Activated CD8-positive, alpha-beta memory T cell treated with anti-CD3 and anti-CD28 coated beads for 4 hours (primary cell): ENCODE results near the gene PRDM1.
"Not testable (repeated sequence)": the region's sequence is repeated elsewhere in the genome, so short reads cannot be mapped to it uniquely, and the experiment has no call there.

Experiments used
- DNase-seq, 2 donors: peaks; one replicate each; pipeline ENCODE4 v3.0.0-alpha.2; 2020; ENCODE audit warnings: low read depth in 2 of 2

Gene PRDM1

DNA sequence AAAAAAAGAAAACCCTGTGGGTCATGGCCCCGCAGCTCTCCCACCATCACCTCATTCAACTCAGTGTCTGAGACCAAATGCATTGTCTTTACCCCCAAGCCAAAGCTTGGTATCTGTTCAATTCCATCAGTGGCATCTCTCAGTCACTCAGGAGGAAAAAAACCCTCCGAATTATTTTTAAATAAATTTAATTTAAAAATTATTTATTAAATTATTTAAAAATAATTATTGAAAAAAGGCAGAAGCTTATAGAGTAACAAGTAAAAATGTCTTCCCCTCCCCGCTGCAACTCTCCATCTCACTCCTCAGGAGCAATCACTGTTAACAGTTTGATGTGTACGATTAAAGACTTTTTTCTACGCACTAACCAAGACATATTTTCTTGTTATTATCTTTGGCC, 50.7 kb downstream of the PRDM1 start:
- no peak for DNase-seq

DNA sequence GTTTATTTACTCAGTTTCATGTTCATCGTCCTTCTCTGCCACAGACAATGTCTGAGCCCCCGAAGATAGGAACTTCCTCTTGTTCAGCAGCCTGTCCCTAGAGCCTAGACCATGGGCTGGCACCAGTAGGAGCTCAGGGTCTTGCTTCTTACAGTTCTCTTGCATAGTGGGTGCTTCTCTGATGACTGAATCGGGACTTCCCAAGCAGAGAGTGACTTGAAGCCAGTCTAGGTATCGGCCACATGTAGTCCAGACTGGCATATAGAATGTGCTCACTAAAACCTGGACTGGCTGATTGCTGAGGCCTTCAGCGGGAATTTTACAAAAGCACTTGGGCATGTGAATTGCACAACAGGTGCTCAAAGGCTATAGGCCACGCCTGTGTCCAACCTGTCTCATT, 52.0 kb downstream of the PRDM1 start:
- no peak for DNase-seq

DNA sequence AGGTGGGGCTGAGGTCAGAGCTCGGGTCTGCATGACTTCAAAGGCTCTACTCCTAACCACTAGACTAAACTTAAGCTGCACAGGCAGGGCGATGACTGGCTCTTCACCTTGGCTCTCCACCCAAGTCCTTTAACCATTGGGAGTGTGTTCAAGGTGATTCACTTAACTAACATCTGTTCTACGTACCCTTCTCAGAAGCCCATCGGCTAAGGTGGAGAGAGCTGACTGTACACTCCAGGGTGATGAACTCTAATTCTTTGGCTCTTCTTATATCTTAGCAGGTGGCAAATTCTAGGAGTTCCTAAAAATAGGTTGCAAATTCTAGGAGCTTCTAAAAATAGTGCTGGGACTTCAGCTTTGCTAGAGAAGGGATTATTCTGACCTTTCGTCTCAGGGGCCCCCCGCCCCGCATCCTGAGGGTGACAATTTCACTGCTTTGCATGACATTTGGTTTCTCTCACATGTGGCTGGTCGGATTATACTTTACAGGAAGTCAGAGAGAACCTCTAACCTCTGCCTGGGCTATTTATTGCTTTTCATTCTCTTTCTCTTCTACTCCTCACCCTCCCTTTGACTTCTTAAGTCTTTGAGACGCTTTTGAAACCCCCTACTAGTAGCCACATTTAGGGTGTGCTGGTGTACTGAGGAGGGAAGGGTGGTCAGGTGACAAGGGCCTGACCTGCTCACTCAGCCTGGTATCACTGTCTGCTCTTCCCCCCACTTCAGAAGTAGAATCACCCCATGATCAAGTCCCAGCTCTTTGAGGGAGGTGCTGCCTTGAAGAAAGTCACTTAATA, 55.5 kb downstream of the PRDM1 start:
- no peak for DNase-seq

DNA sequence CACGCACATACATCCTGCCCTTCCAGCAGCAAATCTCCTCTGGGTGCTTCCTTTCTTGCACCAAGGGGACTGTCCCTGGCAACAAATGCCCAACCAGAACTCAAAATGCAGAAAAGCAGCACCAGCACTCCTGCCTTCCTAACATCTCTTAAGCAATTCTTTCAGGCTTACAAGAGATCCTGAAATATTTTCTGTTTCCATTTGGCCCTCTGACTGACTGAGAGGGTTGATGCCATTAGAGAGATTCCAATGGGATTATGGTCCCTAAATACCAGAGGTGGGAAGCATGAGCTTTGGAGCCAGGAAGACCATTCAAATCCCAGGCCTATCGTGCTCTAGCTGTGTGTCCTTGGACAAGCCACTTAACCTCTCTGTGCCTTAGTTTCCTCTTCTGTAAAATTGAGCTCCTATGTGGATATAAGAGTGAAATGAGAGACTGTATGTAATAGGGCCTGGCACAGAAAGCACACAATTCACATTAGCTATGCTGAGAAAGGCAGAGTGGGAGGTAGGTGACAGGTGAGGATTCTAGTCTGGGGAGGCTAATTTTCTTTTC, 56.8 kb downstream of the PRDM1 start:
- DNase-seq, result no peak

DNA sequence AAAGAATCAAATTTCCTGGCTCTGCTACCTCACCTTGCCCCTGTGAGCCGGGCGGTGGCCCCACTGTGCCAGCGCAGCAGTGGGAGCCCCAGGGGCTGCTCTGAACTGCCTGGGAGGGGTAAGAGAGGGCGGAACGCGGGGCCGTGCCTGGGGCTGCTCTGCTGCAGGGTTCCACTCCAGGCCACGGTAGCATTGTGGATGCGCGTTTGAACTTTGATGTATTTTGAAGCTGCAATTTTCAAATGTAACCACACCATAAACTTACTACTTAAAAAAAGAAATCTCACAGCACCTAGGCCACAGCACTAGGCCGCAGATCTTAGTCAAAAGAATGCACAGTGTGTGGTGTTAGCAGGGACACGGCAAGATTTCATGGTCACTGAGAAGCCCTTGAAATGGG, 57.5 kb downstream of the PRDM1 start:
- no peak for DNase-seq

GRCh38 chr6:106145144-106145543, 59.0 kb downstream of the PRDM1 start:
- DNase-seq, result no peak

DNA sequence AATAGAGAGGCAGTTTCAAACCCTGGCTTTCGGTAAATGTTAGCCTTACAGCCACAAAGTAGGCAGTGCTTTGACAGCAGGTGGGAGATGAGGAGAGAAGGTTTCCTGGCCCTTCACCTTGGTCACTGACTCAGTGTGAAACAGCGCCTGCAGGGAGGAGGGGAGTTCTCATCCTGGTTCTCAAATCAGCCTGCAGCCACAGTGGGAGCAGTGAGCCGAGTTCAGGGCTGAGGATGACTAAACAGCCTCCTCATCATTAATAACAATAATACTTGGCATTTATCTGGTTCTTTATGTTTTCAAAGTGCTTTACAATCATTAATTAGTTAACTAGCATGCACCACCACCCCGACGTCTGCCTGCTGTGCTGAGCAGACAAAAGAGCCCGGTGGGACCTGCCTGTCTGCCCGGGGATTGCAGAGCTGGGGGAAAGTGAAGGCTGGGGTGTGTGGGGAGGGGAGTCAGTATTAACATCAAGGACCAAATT, 59.6 kb downstream of the PRDM1 start:
- no peak for DNase-seq

DNA sequence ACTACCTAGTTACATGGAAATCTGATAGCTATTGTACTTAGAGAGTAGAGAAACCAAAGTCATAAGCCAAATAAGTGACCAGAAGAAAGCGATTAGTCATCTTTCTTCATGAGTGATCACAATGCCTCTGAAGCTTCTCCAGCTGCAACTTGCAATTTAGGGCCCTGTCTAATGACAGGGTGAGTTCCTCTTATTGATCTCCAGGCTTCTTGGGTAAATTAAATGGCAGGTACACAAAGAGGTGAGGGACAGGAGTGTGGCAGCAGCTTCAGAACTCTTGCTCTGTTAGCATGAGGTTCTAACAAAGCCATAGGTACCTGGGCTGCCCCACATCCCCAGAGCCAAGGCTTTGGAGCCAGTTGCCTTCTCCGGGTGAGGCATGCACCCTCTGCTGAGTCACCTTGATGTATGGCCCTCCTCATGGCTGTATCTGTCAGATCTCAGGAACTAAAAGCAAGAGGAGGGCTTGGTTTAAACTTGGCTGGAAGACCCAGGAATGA, 60.8 kb downstream of the PRDM1 start:
- DNase-seq, result no peak

DNA sequence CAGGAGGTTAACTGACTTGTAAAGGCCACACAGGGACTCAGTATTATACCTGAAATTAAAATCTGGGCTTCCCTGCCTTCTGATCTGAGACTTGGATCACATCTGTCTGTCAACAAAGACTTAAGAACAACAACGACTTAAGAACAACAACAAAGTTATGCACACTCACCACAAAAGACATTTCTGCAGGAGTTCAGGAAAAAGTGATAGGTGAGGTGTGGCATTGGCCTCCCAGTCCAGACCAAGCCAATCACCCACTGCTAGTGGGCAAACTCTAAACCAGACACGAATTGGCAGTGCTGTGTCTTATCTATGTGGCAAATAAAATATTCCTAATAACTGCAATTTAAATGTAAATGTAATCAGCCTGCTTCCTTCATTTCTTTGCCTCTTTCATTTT, 61.3 kb downstream of the PRDM1 start:
- no peak for DNase-seq

DNA sequence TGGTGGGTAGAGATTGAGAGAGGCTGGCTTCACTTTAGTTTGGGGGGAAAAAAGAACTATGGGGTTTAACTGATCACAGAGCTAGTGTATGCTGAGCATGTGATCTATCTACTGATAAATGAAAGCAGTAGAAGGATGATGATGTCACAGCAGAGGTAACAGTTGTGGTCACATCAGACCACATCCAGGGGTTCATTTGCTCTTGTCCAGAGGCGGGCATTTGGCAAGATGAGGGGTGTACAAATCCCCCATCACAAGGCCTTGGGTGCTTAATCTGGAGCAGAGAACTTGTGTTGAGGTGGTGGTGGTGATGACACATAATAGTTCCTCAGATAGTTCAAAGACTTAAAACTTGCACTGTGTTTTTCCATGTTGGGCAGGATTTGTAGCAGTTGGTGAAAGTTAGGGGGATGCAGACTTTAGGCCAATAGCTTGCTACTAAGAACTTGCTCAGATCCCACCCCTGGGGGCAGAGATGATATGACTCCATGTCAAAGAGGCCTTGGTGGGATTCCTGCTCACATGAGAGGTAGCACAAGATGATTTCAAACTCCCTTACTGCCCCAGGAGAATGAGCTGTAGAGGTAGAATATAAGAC, 63.4 kb downstream of the PRDM1 start:
- DNase-seq, result no peak

- DNase-seq, result not testable (repeated sequence)
Observed at GRCh38 chr6:106152476-106152875, 66.3 kb downstream of the PRDM1 start.

GRCh38 chr6:106152952-106153351, 66.8 kb downstream of the PRDM1 start:
- no peak for DNase-seq

DNA sequence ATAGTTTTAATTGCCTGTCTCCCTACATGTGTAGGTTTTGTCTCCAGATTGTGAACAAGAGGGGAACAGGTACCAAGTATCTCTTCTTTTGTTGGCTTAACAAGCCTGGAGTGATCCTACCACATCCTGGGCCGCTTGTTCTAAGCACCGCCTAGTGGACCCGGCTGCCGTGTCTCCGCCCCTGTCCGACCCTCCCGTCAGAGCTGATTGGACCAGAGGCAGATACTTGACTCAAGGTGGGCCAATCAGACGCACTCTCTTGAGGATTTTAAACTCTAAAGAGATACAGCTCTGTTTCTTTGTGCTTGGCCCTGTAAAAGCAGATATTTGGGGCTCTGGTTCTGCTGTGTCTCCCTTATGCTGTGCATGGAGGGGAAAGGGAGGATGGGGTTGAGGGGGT, 68.2 kb downstream of the PRDM1 start:
- DNase-seq, result no peak

DNA sequence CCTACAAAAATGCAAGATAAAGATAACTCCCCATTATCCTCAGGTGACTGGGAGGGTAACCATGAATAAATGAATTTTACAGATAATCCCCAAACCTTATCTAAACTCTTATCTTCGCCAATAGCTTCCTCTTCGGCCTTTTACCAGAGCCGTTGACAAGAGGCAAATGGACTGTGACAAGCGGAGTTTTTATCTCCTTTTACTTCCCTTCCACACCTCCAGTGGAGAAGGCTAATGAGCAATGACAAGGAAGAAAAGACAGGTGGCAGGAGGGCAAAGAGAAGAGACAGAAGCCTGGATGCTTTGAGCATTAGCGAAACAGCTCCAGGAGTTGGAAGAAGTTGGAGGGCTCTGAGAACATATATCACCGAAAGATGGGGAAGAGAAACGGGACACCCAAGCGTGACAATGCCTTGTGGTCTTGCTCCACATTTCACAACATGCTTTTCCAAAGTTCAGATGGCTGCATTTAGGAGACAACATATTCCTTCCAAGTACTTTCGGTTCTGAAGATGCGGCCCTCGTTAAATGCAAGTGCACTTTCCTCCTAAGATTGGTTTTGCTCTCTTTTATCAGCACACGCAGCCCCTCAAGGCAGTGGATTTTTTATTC, 69.2 kb downstream of the PRDM1 start:
- DNase-seq, result no peak

GRCh38 chr6:106156413-106156812, 70.3 kb downstream of the PRDM1 start:
- no peak for DNase-seq

DNA sequence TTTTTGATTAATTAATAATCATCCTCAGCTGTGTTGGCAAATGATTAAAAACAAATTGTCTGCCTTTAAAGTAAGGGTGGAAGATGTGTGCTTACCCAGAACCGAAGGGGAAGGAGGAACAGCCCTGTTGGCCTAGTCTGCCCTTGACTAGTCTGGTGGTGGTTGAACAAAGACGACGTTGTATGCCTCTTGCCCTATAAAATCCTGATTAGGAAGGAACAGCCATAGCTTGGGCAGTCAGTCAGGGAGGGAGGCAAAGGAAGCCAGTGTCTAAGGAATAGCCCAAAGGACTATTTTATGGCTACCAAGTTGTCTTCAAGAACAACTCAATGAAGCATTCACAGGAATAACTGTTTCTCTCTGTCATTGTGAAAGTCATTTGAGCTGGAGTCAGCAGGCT, 70.7 kb downstream of the PRDM1 start:
- no peak for DNase-seq

DNA sequence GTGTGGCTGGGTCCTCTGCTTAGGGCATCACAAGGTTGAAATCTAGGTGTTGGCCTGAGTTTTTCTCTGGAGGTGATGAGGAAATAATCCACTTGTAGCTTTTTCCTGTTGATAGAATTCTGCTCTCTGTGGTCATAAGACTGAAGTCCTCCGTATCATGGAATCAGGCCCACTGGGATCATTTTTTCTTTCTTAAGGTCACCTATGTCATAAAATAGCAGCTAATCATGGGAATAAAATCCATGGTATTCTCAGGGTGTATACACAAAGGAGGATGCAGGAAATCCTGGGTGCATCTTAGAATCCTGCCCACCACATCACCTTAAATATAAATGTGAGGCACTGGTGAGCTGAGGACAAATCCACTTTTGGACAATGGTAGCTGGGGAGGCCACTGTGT, 72.7 kb downstream of the PRDM1 start:
- no peak for DNase-seq
